Spinal cord (tissue), 10 donors: ENCODE data around the gene CNTN5. TPM values are rescaled to one million over a fixed set of nuclear protein-coding genes. Genes with fewer than 3 reads are reported as not detected.

ENCODE experiments used
- DNase-seq, 6 donors: peaks; one replicate each; pipeline versions ENCODE4 v3.0.0 to v3.0.0-alpha.2; 2013 to 2015; ENCODE audit warnings: low spot score in 6 of 6, low read depth in 4 of 6
- H3K27ac ChIP-seq: one replicate; pipeline ENCODE4 v1.5.1; 2013; ENCODE audit warnings: low read depth, low read length, control low read depth
- H3K27me3 ChIP-seq: one replicate; pipeline ENCODE4 v1.6.1; 2013; ENCODE audit warnings: low read length; ENCODE audit not compliant: control insufficient read depth, insufficient read depth
- H3K36me3 ChIP-seq: one replicate; pipeline ENCODE4 v1.6.1; 2013; ENCODE audit warnings: low read length; ENCODE audit not compliant: control insufficient read depth, insufficient read depth
- H3K4me1 ChIP-seq: one replicate; pipeline ENCODE4 v1.6.1; 2013; ENCODE audit warnings: low read length; ENCODE audit not compliant: control insufficient read depth, insufficient read depth
- H3K4me3 ChIP-seq: one replicate; pipeline ENCODE4 v1.5.1; 2013; ENCODE audit warnings: low read depth, low read length, control low read depth
- H3K9me3 ChIP-seq: one replicate; pipeline ENCODE4 v1.6.1; 2013; ENCODE audit warnings: low read length; ENCODE audit not compliant: control insufficient read depth, insufficient read depth
- WGBS: methylation state at CpG from one replicate; pipeline ENCODE4 v1.1.5; 2013; ENCODE audit warnings: missing lambda C conversion rate; ENCODE audit not compliant: insufficient coverage; 5-methylcytosine and 5-hydroxymethylcytosine counted together
- long read RNA-seq, 4 donors: transcript quantifications; one replicate each; lab custom pipeline, GENCODE V29; 2026
- polyA plus RNA-seq, 2 donors: library from polyadenylated mRNA; unstranded; fragments of 120-200 nt; gene quantifications; one replicate each; pipeline ENCODE4 v1.2.1, GENCODE V29; 2013; ENCODE audit not compliant: insufficient read length in 2 of 2
- total RNA-seq, 2 donors: library from RNA; depleted of rRNA in 1 of 2; stranded (reverse); fragments of 120-200 nt in 1 of 2; fragments of >200 nt in 1 of 2; gene quantifications; one replicate each; pipeline versions ENCODE4 v1.2.3 to v1.2.4, GENCODE V29; 2013 to 2014
- donor health status: healthy.

The CNTN5 gene
- total RNA-seq (10 to 100 TPM; 13.2 to 24.8 TPM), polyA plus RNA-seq (10 to 100 TPM in 1 of 2 donors, 1 to 10 TPM in 1; 8.4 to 10.7 TPM)
- long read RNA-seq, donor 1, partial matches to known transcripts = 0 of 1 reads
- long read RNA-seq, donor 1, other reads (novel, unspliced or antisense) = 0 of 1 reads
- long read RNA-seq, donor 2 = 0 reads
- long read RNA-seq, donor 3 = 0 reads
- long read RNA-seq, donor 4 = 0 reads

GRCh38 chr11:99020352-99021225 lies at the start of gene CNTN5:
Gene CNTN5, plus strand, starts transcription at chr11:99020949.
- DNase-seq = peak in 4 of 6 donors; percentile 63 to 93 (median 73)
- Histone ChIP-seq H3K9me3 (no peaks in the 10 kb centered on the region), H3K27ac (peak within 1 kb of the TSS; percentile 68), H3K27me3 (peaks cover 3% of the 10 kb centered on the region), H3K36me3 (no peaks in the 10 kb centered on the region), H3K4me1 (no peaks in the 10 kb centered on the region), H3K4me3 (peak within 1 kb of the TSS; percentile 48)
- WGBS = 0% methylated on average over 57 of the region's 57 CpGs

- Histone ChIP-seq H3K9me3 (peaks cover 2% of the 10 kb centered on the region), H3K27ac (no peak overlapping the region), H3K36me3 (no peaks in the 10 kb centered on the region), H3K4me1 (no peaks in the 10 kb centered on the region), H3K27me3 (no peaks in the 10 kb centered on the region), H3K4me3 (no peak overlapping the region)
- DNase-seq = peak in 5 of 6 donors; percentile 1 to 78 (median 15)
- 0% methylated on average over 1 of the region's 2 CpGs for WGBS
These were observed 41.5 kb upstream of the CNTN5 start for GRCh38 chr11:98979205-98979604.

DNA sequence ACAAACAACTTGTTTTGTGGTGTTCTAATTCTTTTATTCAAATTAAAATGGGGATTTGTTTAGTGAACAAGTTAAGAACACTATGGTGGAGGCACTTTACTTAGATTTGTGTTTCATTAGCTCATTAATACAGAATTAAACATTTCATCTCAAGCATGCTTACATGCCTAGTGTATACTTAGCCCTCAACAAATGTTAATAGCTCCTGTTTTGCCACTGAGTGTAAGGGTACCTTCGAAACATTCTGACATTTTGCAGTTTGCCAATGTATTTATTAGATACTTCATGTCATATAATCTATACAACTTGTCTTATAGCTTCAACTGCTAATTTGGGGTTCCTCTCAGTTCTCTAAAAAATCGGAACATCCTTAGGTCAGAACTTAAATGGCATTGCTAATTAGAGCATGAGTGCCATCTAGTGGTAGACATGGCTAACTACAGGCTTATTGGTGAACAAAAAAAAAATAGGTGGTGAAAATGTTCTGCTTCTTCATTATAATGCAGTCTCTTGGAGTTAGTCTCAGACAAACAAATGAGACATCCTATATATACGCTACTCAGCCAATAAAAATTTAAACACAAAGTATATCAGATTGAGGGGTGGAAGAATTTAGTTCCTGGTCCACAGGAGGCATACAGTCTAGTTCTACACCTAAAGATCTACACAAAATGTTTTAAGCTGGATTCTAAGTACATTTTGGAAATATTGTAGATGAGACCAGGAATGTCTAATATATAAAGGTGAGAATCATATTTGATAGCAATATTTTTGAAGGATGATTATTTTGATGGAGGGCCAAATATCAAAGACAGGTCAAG lies 4.9 kb upstream of the CNTN5 start:
- peak in 4 of 6 donors; percentile 35 to 94 (median 74) for DNase-seq

GRCh38 chr11:99019696-99020095 lies 1.1 kb upstream of the CNTN5 start:
- no peaks in the 10 kb centered on the region for H3K36me3 ChIP-seq
- no peaks in the 10 kb centered on the region for H3K4me1 ChIP-seq
- H3K4me3 ChIP-seq = peak overlapping the region; percentile 48
- WGBS = 25% methylated on average over 3 of the region's 8 CpGs
- H3K27me3 ChIP-seq = peaks cover 3% of the 10 kb centered on the region
- no peak overlapping the region for H3K27ac ChIP-seq
- H3K9me3 ChIP-seq = no peaks in the 10 kb centered on the region
- peak in 3 of 6 donors; percentile 17 to 80 (median 55) for DNase-seq

More for the DNA sequence above, 4.9 kb upstream of the CNTN5 start:
- H3K27ac ChIP-seq = no peak overlapping the region
- no peak overlapping the region for H3K4me3 ChIP-seq
- H3K27me3 ChIP-seq = peaks cover 3% of the 10 kb centered on the region
- no peaks in the 10 kb centered on the region for H3K36me3 ChIP-seq
- H3K4me1 ChIP-seq = no peaks in the 10 kb centered on the region
- no peaks in the 10 kb centered on the region for H3K9me3 ChIP-seq
- WGBS = no CpG with 5 or more reads among the region's 3 CpGs

- no peak overlapping the region for H3K4me3 ChIP-seq
- WGBS = 33% methylated on average over 1 of the region's 1 CpG
- no peaks in the 10 kb centered on the region for H3K4me1 ChIP-seq
- no peak for DNase-seq
- H3K27ac ChIP-seq = no peak overlapping the region
- no peaks in the 10 kb centered on the region for H3K9me3 ChIP-seq
- no peaks in the 10 kb centered on the region for H3K36me3 ChIP-seq
- H3K27me3 ChIP-seq = no peaks in the 10 kb centered on the region
These were observed 16.3 kb downstream of the CNTN5 start for GRCh38 chr11:99037057-99037456.

GRCh38 chr11:99063331-99063730 lies 42.6 kb downstream of the CNTN5 start:
- Histone ChIP-seq H3K27ac (no peak overlapping the region), H3K27me3 (no peaks in the 10 kb centered on the region), H3K9me3 (no peaks in the 10 kb centered on the region), H3K36me3 (no peaks in the 10 kb centered on the region), H3K4me1 (no peaks in the 10 kb centered on the region), H3K4me3 (no peak overlapping the region)
- no peak for DNase-seq
- WGBS = no CpG with 5 or more reads among the region's 1 CpG

- DNase-seq = no peak
- no peak overlapping the region for H3K27ac ChIP-seq
- no peaks in the 10 kb centered on the region for H3K4me1 ChIP-seq
- H3K4me3 ChIP-seq = no peak overlapping the region
- no peaks in the 10 kb centered on the region for H3K9me3 ChIP-seq
- H3K36me3 ChIP-seq = no peaks in the 10 kb centered on the region
- H3K27me3 ChIP-seq = no peaks in the 10 kb centered on the region
These were observed 44.4 kb downstream of the CNTN5 start for GRCh38 chr11:99065121-99065520.

- DNase-seq = peak in 2 of 6 donors; percentile 19 to 50
- 30% methylated on average over 2 of the region's 2 CpGs for WGBS
- no peaks in the 10 kb centered on the region for H3K36me3 ChIP-seq
- H3K9me3 ChIP-seq = no peaks in the 10 kb centered on the region
- H3K27ac ChIP-seq = no peak overlapping the region
- H3K27me3 ChIP-seq = no peaks in the 10 kb centered on the region
- H3K4me3 ChIP-seq = no peak overlapping the region
- no peaks in the 10 kb centered on the region for H3K4me1 ChIP-seq
These were observed 46.0 kb downstream of the CNTN5 start for GRCh38 chr11:99066618-99067317.

DNA sequence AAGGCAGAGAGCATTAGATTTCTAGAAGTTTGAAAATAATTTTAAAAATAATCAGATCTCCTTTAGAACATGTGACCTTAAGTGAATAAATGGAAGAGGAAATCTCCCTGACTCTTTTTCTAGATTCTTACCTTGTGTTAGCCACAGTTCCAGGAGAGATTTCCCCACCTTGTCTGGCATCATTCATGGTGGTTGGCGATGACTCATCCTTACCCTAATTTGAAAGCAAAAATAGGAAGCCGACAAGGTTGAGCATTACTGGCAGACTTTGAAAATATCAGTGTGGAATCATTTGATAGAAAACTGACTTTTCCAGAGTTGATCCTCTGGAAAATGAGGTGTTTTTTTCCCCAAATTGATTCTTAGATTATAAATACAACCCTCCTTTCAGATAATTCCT lies 48.1 kb downstream of the CNTN5 start:
- no peak overlapping the region for H3K27ac ChIP-seq
- H3K4me1 ChIP-seq = no peaks in the 10 kb centered on the region
- peaks cover 2% of the 10 kb centered on the region for H3K9me3 ChIP-seq
- no peak for DNase-seq
- H3K36me3 ChIP-seq = no peaks in the 10 kb centered on the region
- no peaks in the 10 kb centered on the region for H3K27me3 ChIP-seq
- WGBS = no CpG with 5 or more reads among the region's 2 CpGs
- no peak overlapping the region for H3K4me3 ChIP-seq
